Measurements from ENCODE around the gene RNASE13. TPM values are rescaled to one million over a fixed set of nuclear protein-coding genes. Genes with fewer than 3 reads are reported as not detected.
"Not testable (repeated sequence)": the region's sequence is repeated elsewhere in the genome, so short reads cannot be mapped to it uniquely, and the experiment has no call there.

Gene RNASE13
- total and polyA plus RNA-seq, 2 donors = not detected

DNA sequence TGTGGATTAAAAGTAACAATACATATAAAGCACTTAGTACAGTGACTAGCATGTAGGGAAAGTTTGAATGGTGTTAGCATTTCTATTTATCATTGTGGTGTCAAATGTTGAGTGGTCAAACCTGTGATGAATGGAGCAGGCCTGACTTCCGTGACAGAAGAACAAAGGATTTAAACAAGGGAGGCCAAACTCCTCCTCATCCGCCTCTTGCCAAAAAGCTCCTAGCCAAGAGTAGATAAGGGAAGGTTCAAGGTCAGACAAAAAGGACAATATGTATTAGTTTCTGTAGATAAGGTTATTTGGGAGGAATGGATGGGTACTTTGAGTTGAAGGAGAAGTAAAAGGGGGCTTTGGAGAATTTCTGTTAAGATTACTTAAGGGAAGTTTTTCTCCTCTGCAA lies 14.0 kb upstream of the RNASE13 start:
- H3K4me1 ChIP-seq (ENCODE audit: control insufficient read depth in 2 of 2, insufficient read depth in 2 of 2, low read length in 2 of 2) = peaks cover 0 to 4% of the 10 kb centered on the region in 2 donors
- WGBS = 97% methylated on average over 2 of the region's 2 CpGs
- no peaks in the 10 kb centered on the region for H3K36me3 ChIP-seq (ENCODE audit: control insufficient read depth in 2 of 2, insufficient read depth in 2 of 2, low read length in 1 of 2)
- H3K27ac ChIP-seq (ENCODE audit: low read depth in 1 of 2, low read length in 1 of 2) = no peak overlapping the region
- H3K27me3 ChIP-seq (ENCODE audit: control insufficient read depth in 2 of 2, insufficient read depth in 1 of 2, low read length in 1 of 2) = no peaks in the 10 kb centered on the region
- no peak overlapping the region for H3K4me3 ChIP-seq (ENCODE audit: low read length in 2 of 2)
- no peaks in the 10 kb centered on the region for H3K9me3 ChIP-seq (ENCODE audit: control insufficient read depth in 2 of 2, insufficient read depth in 1 of 2, low read length in 1 of 2)
- no peak for DNase-seq (ENCODE audit: low read depth in 6 of 9, low spot score in 9 of 9)

DNA sequence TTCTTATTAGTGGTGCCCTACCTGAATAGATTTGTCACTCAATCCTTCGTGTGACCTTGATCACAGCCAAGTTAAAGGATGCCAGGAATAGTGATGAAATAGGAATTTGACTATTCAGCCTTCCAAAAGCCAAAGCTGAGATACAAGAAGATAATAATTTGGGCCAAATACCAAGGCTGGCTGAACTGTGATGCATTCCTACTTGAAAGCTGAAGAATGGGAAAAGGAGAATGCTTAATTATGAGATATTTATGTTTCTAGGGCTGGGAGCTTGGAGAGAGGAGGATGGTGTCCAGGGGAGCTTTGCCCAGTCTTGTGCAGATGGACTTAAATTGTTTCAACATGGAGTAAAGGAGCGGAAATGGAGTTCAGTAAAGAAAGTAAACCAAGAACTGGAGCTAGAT lies 12.8 kb upstream of the RNASE13 start:
- Histone ChIP-seq H3K27me3 (ENCODE audit: control insufficient read depth in 2 of 2, insufficient read depth in 1 of 2, low read length in 1 of 2) (peaks cover 0 to 2% of the 10 kb centered on the region in 2 donors), H3K36me3 (ENCODE audit: control insufficient read depth in 2 of 2, insufficient read depth in 2 of 2, low read length in 1 of 2) (no peaks in the 10 kb centered on the region), H3K27ac (ENCODE audit: low read depth in 1 of 2, low read length in 1 of 2) (no peak overlapping the region), H3K4me3 (ENCODE audit: low read length in 2 of 2) (no peak overlapping the region), H3K9me3 (ENCODE audit: control insufficient read depth in 2 of 2, insufficient read depth in 1 of 2, low read length in 1 of 2) (no peaks in the 10 kb centered on the region), H3K4me1 (ENCODE audit: control insufficient read depth in 2 of 2, insufficient read depth in 2 of 2, low read length in 2 of 2) (peaks cover 0 to 4% of the 10 kb centered on the region in 2 donors)
- 69% methylated on average over 2 of the region's 2 CpGs for WGBS
- DNase-seq (ENCODE audit: low read depth in 6 of 9, low spot score in 9 of 9) = no peak

DNA sequence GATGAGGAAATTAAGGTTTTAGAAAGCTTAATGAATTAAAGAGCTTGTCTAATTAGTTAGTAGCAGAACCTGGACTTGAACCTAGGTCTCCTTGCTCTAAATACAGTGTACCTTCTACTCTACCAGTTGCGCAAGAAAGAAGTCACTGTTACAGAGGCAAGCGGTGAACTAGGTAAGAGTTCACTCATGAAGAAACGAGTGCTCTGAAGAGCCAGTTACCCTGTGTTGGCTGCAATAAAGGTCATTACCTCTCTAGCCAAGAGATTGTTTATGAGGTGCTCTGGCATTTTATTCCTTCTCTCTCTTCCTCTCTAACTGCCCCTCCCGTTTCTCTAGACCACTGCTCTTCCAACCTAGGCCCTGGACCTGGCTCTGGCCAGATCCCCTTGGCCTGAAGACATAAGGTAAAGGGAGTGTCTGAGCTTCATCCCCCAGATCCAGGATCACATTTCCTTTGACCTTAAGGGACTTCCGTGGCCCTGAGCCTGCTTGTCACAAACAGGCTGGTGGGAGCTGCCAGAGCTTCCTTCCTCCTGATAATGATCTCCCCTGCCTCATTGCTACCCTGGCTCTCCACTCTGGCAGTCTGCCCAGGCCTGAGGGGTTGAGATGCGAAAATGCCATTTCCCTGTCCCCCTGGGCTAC lies 9.5 kb upstream of the RNASE13 start:
- Histone ChIP-seq H3K36me3 (ENCODE audit: control insufficient read depth in 2 of 2, insufficient read depth in 2 of 2, low read length in 1 of 2) (no peaks in the 10 kb centered on the region), H3K9me3 (ENCODE audit: control insufficient read depth in 2 of 2, insufficient read depth in 1 of 2, low read length in 1 of 2) (no peaks in the 10 kb centered on the region), H3K4me3 (ENCODE audit: low read length in 2 of 2) (no peak overlapping the region), H3K27me3 (ENCODE audit: control insufficient read depth in 2 of 2, insufficient read depth in 1 of 2, low read length in 1 of 2) (peaks cover 0 to 2% of the 10 kb centered on the region in 2 donors), H3K4me1 (ENCODE audit: control insufficient read depth in 2 of 2, insufficient read depth in 2 of 2, low read length in 2 of 2) (peaks cover 0 to 6% of the 10 kb centered on the region in 2 donors), H3K27ac (ENCODE audit: low read depth in 1 of 2, low read length in 1 of 2) (no peak overlapping the region)
- 36% methylated on average over 6 of the region's 6 CpGs for WGBS
- DNase-seq (ENCODE audit: low read depth in 6 of 9, low spot score in 9 of 9) = no peak

DNA sequence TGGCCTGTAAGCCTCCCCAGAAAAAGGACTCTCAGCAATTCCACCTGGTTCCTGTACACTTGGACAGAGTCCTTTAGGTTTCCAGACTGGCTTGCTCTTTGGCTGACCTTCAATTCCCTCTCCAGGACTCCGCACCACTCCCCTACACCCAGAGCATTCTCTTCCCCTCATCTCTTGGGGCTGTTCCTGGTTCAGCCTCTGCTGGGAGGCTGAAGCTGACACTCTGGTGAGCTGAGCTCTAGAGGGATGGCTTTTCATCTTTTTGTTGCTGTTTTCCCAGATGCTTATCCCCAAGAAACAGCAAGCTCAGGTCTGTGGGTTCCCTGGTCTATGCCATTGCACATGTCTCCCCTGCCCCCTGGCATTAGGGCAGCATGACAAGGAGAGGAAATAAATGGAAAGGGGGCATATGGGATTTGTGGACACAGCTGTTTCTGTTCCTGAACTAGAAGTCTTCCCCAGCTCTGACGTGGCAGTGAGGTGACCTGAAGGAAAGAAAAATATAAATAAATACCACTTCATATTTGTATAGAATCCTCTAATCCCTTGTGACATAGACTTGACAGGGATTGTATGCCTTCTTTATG lies 8.9 kb upstream of the RNASE13 start:
- Histone ChIP-seq H3K27ac (ENCODE audit: low read depth in 1 of 2, low read length in 1 of 2) (no peak overlapping the region), H3K4me3 (ENCODE audit: low read length in 2 of 2) (no peak overlapping the region), H3K27me3 (ENCODE audit: control insufficient read depth in 2 of 2, insufficient read depth in 1 of 2, low read length in 1 of 2) (peaks cover 0 to 2% of the 10 kb centered on the region in 2 donors), H3K4me1 (ENCODE audit: control insufficient read depth in 2 of 2, insufficient read depth in 2 of 2, low read length in 2 of 2) (peaks cover 0 to 6% of the 10 kb centered on the region in 2 donors), H3K9me3 (ENCODE audit: control insufficient read depth in 2 of 2, insufficient read depth in 1 of 2, low read length in 1 of 2) (no peaks in the 10 kb centered on the region), H3K36me3 (ENCODE audit: control insufficient read depth in 2 of 2, insufficient read depth in 2 of 2, low read length in 1 of 2) (no peaks in the 10 kb centered on the region)
- WGBS = 86% methylated on average over 2 of the region's 2 CpGs
- no peak for DNase-seq (ENCODE audit: low read depth in 6 of 9, low spot score in 9 of 9)

DNA sequence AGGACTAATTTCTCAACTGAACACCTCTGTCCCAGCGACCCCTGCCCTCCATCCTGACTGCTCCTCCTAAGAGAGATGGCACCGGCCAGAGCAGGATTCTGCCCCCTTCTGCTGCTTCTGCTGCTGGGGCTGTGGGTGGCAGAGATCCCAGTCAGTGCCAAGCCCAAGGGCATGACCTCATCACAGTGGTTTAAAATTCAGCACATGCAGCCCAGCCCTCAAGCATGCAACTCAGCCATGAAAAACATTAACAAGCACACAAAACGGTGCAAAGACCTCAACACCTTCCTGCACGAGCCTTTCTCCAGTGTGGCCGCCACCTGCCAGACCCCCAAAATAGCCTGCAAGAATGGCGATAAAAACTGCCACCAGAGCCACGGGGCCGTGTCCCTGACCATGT lies 8.3 kb upstream of the RNASE13 start:
- no peaks in the 10 kb centered on the region for H3K9me3 ChIP-seq (ENCODE audit: control insufficient read depth in 2 of 2, insufficient read depth in 1 of 2, low read length in 1 of 2)
- H3K36me3 ChIP-seq (ENCODE audit: control insufficient read depth in 2 of 2, insufficient read depth in 2 of 2, low read length in 1 of 2) = no peaks in the 10 kb centered on the region
- no peak for DNase-seq (ENCODE audit: low read depth in 6 of 9, low spot score in 9 of 9)
- H3K27me3 ChIP-seq (ENCODE audit: control insufficient read depth in 2 of 2, insufficient read depth in 1 of 2, low read length in 1 of 2) = peaks cover 0 to 2% of the 10 kb centered on the region in 2 donors
- no peak overlapping the region for H3K4me3 ChIP-seq (ENCODE audit: low read length in 2 of 2)
- H3K4me1 ChIP-seq (ENCODE audit: control insufficient read depth in 2 of 2, insufficient read depth in 2 of 2, low read length in 2 of 2) = peaks cover 0 to 6% of the 10 kb centered on the region in 2 donors
- 60% methylated on average over 8 of the region's 8 CpGs for WGBS
- H3K27ac ChIP-seq (ENCODE audit: low read depth in 1 of 2, low read length in 1 of 2) = no peak overlapping the region

DNA sequence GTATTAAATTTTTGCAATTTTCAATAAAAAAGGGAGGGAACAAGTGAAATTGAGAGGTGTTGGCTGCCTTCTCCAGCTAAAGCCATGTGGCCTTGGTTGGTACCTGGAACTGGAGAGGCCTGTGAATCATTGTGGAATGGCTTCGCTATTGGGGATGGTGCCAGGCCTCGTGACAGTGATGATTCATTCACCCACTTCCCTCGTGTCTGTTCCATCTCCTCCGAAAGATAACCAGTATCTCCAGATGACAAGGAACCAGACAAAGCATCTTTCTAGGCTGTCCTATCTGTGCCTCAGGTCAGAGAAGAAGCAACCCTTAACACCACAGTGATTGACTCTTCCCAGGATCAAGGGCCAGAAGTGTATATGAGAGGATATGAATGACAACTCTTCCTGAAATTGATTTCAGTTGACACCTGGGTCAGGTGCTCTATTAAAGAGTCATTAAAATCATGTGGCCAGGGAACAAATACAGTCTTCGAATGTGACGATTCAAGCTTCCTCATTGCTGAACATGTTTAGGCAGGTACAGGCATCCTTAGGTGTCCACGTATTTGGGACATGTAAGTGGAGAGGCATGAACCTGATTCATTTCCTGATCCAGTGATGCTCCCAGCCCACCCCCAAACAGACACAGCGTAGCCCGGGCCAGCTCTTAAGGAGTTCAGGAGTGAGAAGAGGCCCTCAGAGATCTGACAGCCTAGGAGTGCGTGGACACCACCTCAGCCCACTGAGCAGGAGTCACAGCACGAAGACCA lies 7.2 kb upstream of the RNASE13 start, which contains the start of gene RNASE7:
Gene RNASE7, plus strand, starts transcription at position 687 of the 758 bp plus-strand sequence. CDS start 631 bp downstream, outside the sequence.
- DNase-seq (ENCODE audit: low read depth in 6 of 9, low spot score in 9 of 9) = no peak
- H3K36me3 ChIP-seq (ENCODE audit: control insufficient read depth in 2 of 2, insufficient read depth in 2 of 2, low read length in 1 of 2) = no peaks in the 10 kb centered on the region
- H3K4me1 ChIP-seq (ENCODE audit: control insufficient read depth in 2 of 2, insufficient read depth in 2 of 2, low read length in 2 of 2) = peaks cover 0 to 6% of the 10 kb centered on the region in 2 donors
- H3K27ac ChIP-seq (ENCODE audit: low read depth in 1 of 2, low read length in 1 of 2) = peak within 1 kb of the TSS in 1 of 2 donors; percentile 51
- no peaks in the 10 kb centered on the region for H3K9me3 ChIP-seq (ENCODE audit: control insufficient read depth in 2 of 2, insufficient read depth in 1 of 2, low read length in 1 of 2)
- H3K4me3 ChIP-seq (ENCODE audit: low read length in 2 of 2) = no peak within 1 kb of the TSS
- WGBS = 90% methylated on average over 11 of the region's 11 CpGs
- peaks cover 0 to 2% of the 10 kb centered on the region in 2 donors for H3K27me3 ChIP-seq (ENCODE audit: control insufficient read depth in 2 of 2, insufficient read depth in 1 of 2, low read length in 1 of 2)

DNA sequence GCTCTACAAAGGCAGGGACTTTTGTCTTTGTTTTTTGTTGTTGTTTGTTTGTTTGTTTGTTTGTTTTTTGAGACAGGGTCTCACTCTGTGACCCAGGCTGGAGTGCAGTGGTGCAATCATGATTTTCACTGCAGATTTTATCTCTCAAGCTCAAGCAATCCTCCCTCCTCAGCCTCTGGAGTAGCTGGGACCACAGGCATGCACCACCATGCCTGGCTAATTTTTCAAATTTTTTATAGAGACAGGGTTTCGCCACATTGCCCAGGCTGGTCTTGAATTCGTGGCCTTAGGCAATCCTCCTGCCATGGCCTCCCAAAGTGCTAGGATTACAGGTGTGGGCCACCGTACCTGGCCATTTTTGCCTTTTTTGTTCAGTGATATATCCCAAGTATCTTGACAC lies 6.3 kb upstream of the RNASE13 start:
- not testable (repeated sequence) for H3K27ac ChIP-seq (ENCODE audit: low read depth in 1 of 2, low read length in 1 of 2); H3K4me3 ChIP-seq (ENCODE audit: low read length in 2 of 2); H3K4me1 ChIP-seq (ENCODE audit: control insufficient read depth in 2 of 2, insufficient read depth in 2 of 2, low read length in 2 of 2); H3K36me3 ChIP-seq (ENCODE audit: control insufficient read depth in 2 of 2, insufficient read depth in 2 of 2, low read length in 1 of 2); DNase-seq (ENCODE audit: low read depth in 6 of 9, low spot score in 9 of 9); H3K27me3 ChIP-seq (ENCODE audit: control insufficient read depth in 2 of 2, insufficient read depth in 1 of 2, low read length in 1 of 2); H3K9me3 ChIP-seq (ENCODE audit: control insufficient read depth in 2 of 2, insufficient read depth in 1 of 2, low read length in 1 of 2)
- 91% methylated on average over 3 of the region's 3 CpGs for WGBS

DNA sequence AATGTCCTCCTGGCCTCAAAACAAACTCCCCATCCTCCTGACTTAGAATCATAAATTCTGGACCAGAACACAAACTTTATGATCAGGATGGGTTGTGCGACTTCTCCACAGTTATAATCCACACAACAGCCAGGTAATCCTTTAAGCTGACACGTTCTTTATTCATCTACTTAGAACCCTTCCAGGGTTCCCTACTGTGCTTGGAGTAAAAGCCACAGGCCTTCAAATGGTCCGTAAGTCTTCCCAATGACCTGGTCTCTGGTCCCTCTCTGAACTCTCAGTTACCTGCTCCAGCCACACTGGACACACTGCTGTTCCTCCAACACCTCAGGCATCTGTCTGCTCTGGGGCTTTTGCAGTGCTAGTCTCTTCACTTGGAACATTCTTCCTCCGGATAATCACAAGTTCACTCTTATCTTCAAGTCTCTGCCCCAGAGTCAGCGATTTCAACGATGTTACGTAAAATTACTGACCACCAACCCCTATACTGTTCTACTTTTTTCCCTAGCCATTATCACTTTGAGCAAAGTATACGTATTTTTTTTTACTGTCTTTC lies 5.8 kb upstream of the RNASE13 start:
- 93% methylated on average over 8 of the region's 8 CpGs for WGBS
- Histone ChIP-seq H3K27me3 (ENCODE audit: control insufficient read depth in 2 of 2, insufficient read depth in 1 of 2, low read length in 1 of 2) (peaks cover 0 to 5% of the 10 kb centered on the region in 2 donors), H3K4me1 (ENCODE audit: control insufficient read depth in 2 of 2, insufficient read depth in 2 of 2, low read length in 2 of 2) (peaks cover 0 to 6% of the 10 kb centered on the region in 2 donors), H3K9me3 (ENCODE audit: control insufficient read depth in 2 of 2, insufficient read depth in 1 of 2, low read length in 1 of 2) (no peaks in the 10 kb centered on the region), H3K4me3 (ENCODE audit: low read length in 2 of 2) (no peak overlapping the region), H3K36me3 (ENCODE audit: control insufficient read depth in 2 of 2, insufficient read depth in 2 of 2, low read length in 1 of 2) (no peaks in the 10 kb centered on the region), H3K27ac (ENCODE audit: low read depth in 1 of 2, low read length in 1 of 2) (no peak overlapping the region)
- DNase-seq (ENCODE audit: low read depth in 6 of 9, low spot score in 9 of 9) = no peak

All from thymus (tissue), 11 donors.